ENCODE data around the gene TERF2IP.

GRCh38 chr16:75616521-75617010 lies 31.0 kb upstream of the TERF2IP start:
- no peak for TF ChIP-seq TAF1 (IDR thresholded peaks at IDR 0.05; ENCODE audit: low read depth)
- TF ChIP-seq TCF12 (IDR thresholded peaks at IDR 0.05; ENCODE audit: low read depth): no peak
- TF ChIP-seq MAX (IDR thresholded peaks at IDR 0.05): no peak
- TF ChIP-seq YY1 (IDR thresholded peaks at IDR 0.05; ENCODE audit: low read depth): no peak
- TF ChIP-seq EP300 (IDR thresholded peaks at IDR 0.05; ENCODE audit: borderline replicate concordance): no peak
- TF ChIP-seq REST (IDR thresholded peaks at IDR 0.05; ENCODE audit: low read depth): no peak
- TF ChIP-seq FOXM1 (IDR thresholded peaks at IDR 0.05; ENCODE audit: borderline replicate concordance, low read depth): no peak
- no peak for TF ChIP-seq CEBPB (IDR thresholded peaks at IDR 0.05)
- no peak for TF ChIP-seq CREB1 (IDR thresholded peaks at IDR 0.05; ENCODE audit: low read depth)
- no peak for TF ChIP-seq TEAD4 (IDR thresholded peaks at IDR 0.05)
- no peak for TF ChIP-seq NFIC (IDR thresholded peaks at IDR 0.05)
- no peak for TF ChIP-seq USF1 (IDR thresholded peaks at IDR 0.05)

Data from Ishikawa (cell line).